Sigmoid colon (tissue), 4 donors: ENCODE results near the gene CDAN1.

ENCODE experiments used
- EP300 ChIP-seq, 4 donors: sonication (generic); formaldehyde crosslinking; IDR thresholded peaks; one replicate each; pipeline ENCODE4 v1.6.1; 2017; ENCODE audit warnings: antibody characterized with exemption in 4 of 4
- POLR2AphosphoS5 ChIP-seq, 4 donors: sonication (generic); formaldehyde crosslinking; IDR thresholded peaks; one replicate each; pipeline ENCODE4 v1.6.1; 2017; ENCODE audit warnings: antibody characterized with exemption in 4 of 4
- TF ChIP-seq, protein P1 (sequence below), 4 experiments: fragments of 450-650 bp in 3 of 4; fragments of 200-600 bp in 1 of 4; IDR thresholded peaks; one replicate each; pipeline ENCODE4 v1.5.1; 2016 to 2019; ENCODE audit warnings: antibody characterized with exemption in 4 of 4, mild to moderate bottlenecking in 3 of 4, moderate library complexity in 2 of 4

- TF ChIP-seq EP300 (IDR thresholded peaks at IDR 0.05) (no peak), POLR2AphosphoS5 (IDR thresholded peaks at IDR 0.05) (no peak)
- TF ChIP-seq, protein P1, sequence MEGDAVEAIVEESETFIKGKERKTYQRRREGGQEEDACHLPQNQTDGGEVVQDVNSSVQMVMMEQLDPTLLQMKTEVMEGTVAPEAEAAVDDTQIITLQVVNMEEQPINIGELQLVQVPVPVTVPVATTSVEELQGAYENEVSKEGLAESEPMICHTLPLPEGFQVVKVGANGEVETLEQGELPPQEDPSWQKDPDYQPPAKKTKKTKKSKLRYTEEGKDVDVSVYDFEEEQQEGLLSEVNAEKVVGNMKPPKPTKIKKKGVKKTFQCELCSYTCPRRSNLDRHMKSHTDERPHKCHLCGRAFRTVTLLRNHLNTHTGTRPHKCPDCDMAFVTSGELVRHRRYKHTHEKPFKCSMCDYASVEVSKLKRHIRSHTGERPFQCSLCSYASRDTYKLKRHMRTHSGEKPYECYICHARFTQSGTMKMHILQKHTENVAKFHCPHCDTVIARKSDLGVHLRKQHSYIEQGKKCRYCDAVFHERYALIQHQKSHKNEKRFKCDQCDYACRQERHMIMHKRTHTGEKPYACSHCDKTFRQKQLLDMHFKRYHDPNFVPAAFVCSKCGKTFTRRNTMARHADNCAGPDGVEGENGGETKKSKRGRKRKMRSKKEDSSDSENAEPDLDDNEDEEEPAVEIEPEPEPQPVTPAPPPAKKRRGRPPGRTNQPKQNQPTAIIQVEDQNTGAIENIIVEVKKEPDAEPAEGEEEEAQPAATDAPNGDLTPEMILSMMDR (IDR thresholded peaks at IDR 0.05), result no peak
These were observed 7.3 kb upstream of the CDAN1 start for GRCh38 chr15:42744195-42744594.
